Measurements from ENCODE around the gene CPED1.
"Not testable (repeated sequence)": the region's sequence is repeated elsewhere in the genome, so short reads cannot be mapped to it uniquely, and the experiment has no call there.

Gene CPED1

GRCh38 chr7:121244120-121244870, 255.8 kb downstream of the CPED1 start:
- TF ChIP-seq, protein P1, sequence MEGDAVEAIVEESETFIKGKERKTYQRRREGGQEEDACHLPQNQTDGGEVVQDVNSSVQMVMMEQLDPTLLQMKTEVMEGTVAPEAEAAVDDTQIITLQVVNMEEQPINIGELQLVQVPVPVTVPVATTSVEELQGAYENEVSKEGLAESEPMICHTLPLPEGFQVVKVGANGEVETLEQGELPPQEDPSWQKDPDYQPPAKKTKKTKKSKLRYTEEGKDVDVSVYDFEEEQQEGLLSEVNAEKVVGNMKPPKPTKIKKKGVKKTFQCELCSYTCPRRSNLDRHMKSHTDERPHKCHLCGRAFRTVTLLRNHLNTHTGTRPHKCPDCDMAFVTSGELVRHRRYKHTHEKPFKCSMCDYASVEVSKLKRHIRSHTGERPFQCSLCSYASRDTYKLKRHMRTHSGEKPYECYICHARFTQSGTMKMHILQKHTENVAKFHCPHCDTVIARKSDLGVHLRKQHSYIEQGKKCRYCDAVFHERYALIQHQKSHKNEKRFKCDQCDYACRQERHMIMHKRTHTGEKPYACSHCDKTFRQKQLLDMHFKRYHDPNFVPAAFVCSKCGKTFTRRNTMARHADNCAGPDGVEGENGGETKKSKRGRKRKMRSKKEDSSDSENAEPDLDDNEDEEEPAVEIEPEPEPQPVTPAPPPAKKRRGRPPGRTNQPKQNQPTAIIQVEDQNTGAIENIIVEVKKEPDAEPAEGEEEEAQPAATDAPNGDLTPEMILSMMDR (IDR thresholded peaks at IDR 0.05; ENCODE audit: insufficient read depth, missing control alignments), result no peak
- FAIRE-seq (no peak), DNase-seq (ENCODE audit: insufficient read length, low spot score) (no peak)

DNA sequence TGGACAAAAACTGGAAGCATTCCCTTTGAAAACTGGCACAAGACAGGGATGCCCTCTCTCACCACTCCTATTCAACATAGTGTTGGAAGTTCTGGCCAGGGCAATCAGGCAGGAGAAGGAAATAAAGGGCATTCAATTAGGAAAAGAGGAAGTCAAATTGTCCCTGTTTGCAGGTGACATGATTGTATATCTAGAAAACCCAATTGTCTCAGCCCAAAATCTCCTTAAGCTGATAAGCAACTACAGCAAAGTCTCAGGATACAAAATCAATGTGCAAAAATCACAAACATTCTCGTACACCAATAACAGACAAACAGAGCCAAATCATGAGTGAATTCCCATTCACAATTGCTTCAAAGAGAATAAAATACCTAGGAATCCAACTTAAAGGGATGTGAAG, 262.9 kb downstream of the CPED1 start:
- not testable (repeated sequence) for FAIRE-seq; DNase-seq (ENCODE audit: insufficient read length, low spot score)

GRCh38 chr7:121252523-121253235, 264.2 kb downstream of the CPED1 start:
- not testable (repeated sequence) for FAIRE-seq; DNase-seq (ENCODE audit: insufficient read length, low spot score)

DNA sequence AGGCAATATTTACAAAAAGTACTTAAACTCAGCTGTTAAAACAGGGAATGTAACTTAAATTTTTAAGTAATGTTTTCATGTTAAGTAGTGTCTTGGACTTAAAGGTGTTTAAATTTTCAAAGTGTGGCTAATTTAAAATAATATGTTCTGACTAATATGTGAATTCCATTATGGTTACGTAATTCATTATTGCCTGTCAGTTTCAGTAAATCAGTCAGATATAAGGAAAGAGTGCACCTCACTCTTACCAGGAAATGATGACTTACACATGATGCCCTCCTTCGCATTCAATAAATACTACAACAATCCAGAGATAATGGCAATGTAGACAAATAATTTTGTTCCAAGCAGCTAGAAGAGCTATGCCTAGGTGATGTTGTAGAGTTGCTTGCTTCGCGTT, 271.3 kb downstream of the CPED1 start:
- TF ChIP-seq, protein P1 (IDR thresholded peaks at IDR 0.05; ENCODE audit: insufficient read depth, missing control alignments), result no peak
- FAIRE-seq (no peak), DNase-seq (ENCODE audit: insufficient read length, low spot score) (no peak)

- TF ChIP-seq, protein P1 (IDR thresholded peaks at IDR 0.05; ENCODE audit: insufficient read depth, missing control alignments), result no peak
- FAIRE-seq, result no peak
- DNase-seq (ENCODE audit: insufficient read length, low spot score), result no peak
Observed at GRCh38 chr7:121261207-121261884, 272.8 kb downstream of the CPED1 start.

DNA sequence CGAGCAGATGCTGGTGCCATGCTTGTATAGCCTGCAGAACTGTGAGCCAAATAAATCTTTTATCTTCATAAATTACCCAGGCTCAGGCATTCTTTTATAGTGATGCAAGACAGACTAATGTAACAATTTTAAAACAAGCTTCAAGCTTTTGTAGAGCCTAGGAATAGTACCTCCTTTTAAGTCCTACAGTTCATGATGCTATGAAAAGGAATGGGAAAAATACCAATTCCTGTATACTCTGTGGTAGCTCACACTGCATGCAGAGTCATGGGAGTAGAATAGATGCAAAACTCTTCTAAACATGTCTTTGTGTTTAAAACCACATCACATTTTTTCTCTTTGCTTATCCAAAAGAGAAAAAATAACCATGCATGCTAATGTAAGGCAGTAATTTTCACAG, 273.7 kb downstream of the CPED1 start:
- DNase-seq (ENCODE audit: insufficient read length, low spot score), result no peak
- no peak for FAIRE-seq
- TF ChIP-seq, protein P1 (IDR thresholded peaks at IDR 0.05; ENCODE audit: insufficient read depth, missing control alignments), result no peak

GRCh38 chr7:121262969-121263368, 274.5 kb downstream of the CPED1 start:
- TF ChIP-seq, protein P1 (IDR thresholded peaks at IDR 0.05; ENCODE audit: insufficient read depth, missing control alignments), result no peak
- DNase-seq (ENCODE audit: insufficient read length, low spot score), result no peak
- FAIRE-seq, result no peak
